Measurements from ENCODE around the gene KRT32. TPM values are rescaled to one million over a fixed set of nuclear protein-coding genes. Genes with fewer than 3 reads are reported as not detected.

The KRT32 gene
- total RNA-seq, 1 experiment from 2014 or later: 0.42 TPM

GRCh38 chr17:41504246-41504977, 37.2 kb upstream of the KRT32 start:
- BruUV-seq (replicated peaks): no TSS peak
- RAD21 ChIA-PET (ENCODE audit: low non-redundant PET in 1 of 2, low total read pairs in 2 of 2, uncharacterized antibody in 2 of 2, unreplicated experiment in 2 of 2): no interaction called here
- DNase-seq (ENCODE audit: low read depth, low spot score) (no peak), ATAC-seq (no peak)
- Histone ChIP-seq H3K9ac (ENCODE audit: low read length) (no peak overlapping the region), H3K9me2 (ENCODE audit: insufficient read depth) (no peaks in the 10 kb centered on the region), H3K4me1 (ENCODE audit: control insufficient read depth in 1 of 2, insufficient read depth in 2 of 2, low read length in 2 of 2) (peaks cover 13 to 48% of the 10 kb centered on the region in 2 experiments), H3K79me2 (ENCODE audit: insufficient read depth, low read length) (no peaks in the 10 kb centered on the region), H2AFZ (ENCODE audit: low read depth, low read length, poor library complexity, severe bottlenecking) (no peak overlapping the region), H3K36me3 (ENCODE audit: control insufficient read depth in 1 of 2, insufficient read depth in 2 of 2, low read length in 2 of 2) (no peaks in the 10 kb centered on the region), H3K27me3 (ENCODE audit: insufficient read depth, low read length) (no peaks in the 10 kb centered on the region), H3K27ac (ENCODE audit: low read depth, low read length) (no peak overlapping the region), H3K4me2 (ENCODE audit: low read length) (no peak overlapping the region), H3K4me3 (replicated peaks in 1 of 2; ENCODE audit: low read depth in 1 of 2, low read length in 2 of 2) (no peak overlapping the region), H3K9me3 (ENCODE audit: control insufficient read depth in 1 of 2, insufficient read depth in 1 of 2, low read depth in 1 of 2, low read length in 2 of 2) (no peaks in the 10 kb centered on the region), H4K20me1 (ENCODE audit: insufficient read depth) (no peaks in the 10 kb centered on the region)
- CTCF ChIA-PET: no interaction called here
- POLR2A ChIA-PET: no interaction called here
- TF ChIP-seq ZBTB33 (IDR thresholded peaks at IDR 0.05; ENCODE audit: extremely low read depth, insufficient replicate concordance, low read length): no peak
- no peak for TF ChIP-seq JUND (IDR thresholded peaks at IDR 0.05)
- no peak for TF ChIP-seq ELF1 (IDR thresholded peaks at IDR 0.05; ENCODE audit: borderline replicate concordance, low read depth)
- TF ChIP-seq POLR2A (IDR thresholded peaks at IDR 0.05; ENCODE audit: borderline replicate concordance, extremely low read depth, insufficient read depth, insufficient read length): no peak
- TF ChIP-seq FOSL1 (IDR thresholded peaks at IDR 0.05; ENCODE audit: low read depth): no peak
- no peak for TF ChIP-seq EZH2 (IDR thresholded peaks at IDR 0.05)
- no peak for TF ChIP-seq SIN3A (IDR thresholded peaks at IDR 0.05; ENCODE audit: low read depth)
- TF ChIP-seq EZH2phosphoT487 (IDR thresholded peaks at IDR 0.05; ENCODE audit: borderline replicate concordance): no peak
- TF ChIP-seq POLR2AphosphoS5 (IDR thresholded peaks at IDR 0.05; ENCODE audit: low read depth, low read length): no peak
- TF ChIP-seq CTCF (IDR thresholded peaks at IDR 0.05 in 2 of 3, conservative IDR thresholded peaks at IDR 0.05 in 1 of 3; ENCODE audit: borderline replicate concordance in 1 of 3, insufficient read depth in 1 of 3, low read depth in 2 of 3, low read length in 2 of 3): no peak
- TF ChIP-seq ZNF274 (IDR thresholded peaks at IDR 0.05; ENCODE audit: low read depth, low read length): no peak
- intact Hi-C loops (cut with micrococcal nuclease): no loop called here
